ENCODE results near the gene CAMTA1.

The CAMTA1 gene

DNA sequence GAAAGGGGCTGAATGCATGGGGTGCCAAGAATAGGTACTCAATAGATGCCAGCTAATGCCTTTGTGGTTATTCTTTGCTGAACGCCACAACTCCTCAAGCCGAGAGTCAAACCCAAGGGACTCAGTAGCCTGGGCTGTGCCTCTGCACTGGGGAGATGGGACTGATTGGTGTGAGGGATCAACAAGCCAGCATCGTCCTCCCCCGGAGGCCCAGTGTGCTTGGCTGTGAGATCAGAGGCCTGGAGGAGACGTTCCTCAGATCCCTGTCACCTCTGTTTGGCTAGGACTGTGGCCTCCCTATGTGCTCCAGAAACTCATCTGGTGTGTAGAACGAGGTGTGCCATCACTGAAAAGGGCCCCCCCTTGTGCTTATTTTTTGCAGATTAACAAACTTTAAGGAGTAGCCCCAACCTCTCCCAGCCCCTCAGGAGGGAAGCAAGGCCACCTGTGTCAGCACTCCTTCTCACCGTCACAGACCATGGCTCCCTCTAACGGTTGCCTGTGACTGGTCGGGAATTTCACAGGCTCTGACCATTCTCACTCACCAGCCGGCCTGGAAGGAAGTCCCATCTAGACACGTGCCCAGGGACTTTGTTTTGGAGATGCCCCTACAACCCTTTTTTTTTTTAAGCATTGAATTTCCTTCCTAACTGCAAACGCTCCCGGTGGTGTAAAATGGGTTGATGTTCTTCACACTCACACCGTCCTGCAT, 791.8 kb downstream of the CAMTA1 start:
- Histone ChIP-seq H3K4me1 (ENCODE audit: control insufficient read depth, insufficient read depth, low read length) (no peaks in the 10 kb centered on the region; the same call in 1 of the 2 replicates), H3K9me3 (ENCODE audit: control insufficient read depth, insufficient read depth, low read depth, low read length) (no peaks in the 10 kb centered on the region), H3K9ac (ENCODE audit: low read length) (no peak overlapping the region), H3K27ac (ENCODE audit: low read depth, low read length) (no peak overlapping the region), H3K36me3 (ENCODE audit: control insufficient read depth, insufficient read depth, low read length) (no peaks in the 10 kb centered on the region), H3K4me3 (ENCODE audit: low read depth, low read length) (no peak overlapping the region), H3K27me3 (ENCODE audit: control insufficient read depth, insufficient read depth, low read length) (no peaks in the 10 kb centered on the region)

DNA sequence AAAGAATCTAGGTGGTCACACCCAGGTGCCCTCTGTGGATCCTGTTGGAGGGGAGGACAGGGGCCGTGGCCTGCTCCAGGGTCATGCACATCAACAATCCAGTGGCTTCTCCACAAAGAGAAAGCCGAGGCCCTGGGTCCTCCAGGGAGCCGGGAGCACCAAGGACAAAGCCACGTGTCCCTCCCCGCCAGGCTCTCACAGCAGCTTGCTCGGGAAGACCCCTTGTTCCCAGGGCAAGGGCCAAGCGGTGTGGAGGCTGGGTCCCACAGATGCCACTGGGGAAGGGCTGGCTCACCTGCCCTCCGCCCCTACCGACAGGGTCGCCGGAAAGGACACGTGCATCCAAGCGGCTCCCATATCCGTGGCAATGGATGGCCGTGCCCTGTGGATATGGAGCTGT, 793.0 kb downstream of the CAMTA1 start:
- Histone ChIP-seq H3K9ac (ENCODE audit: low read length) (no peak overlapping the region), H3K27ac (ENCODE audit: low read depth, low read length) (no peak overlapping the region), H3K27me3 (ENCODE audit: control insufficient read depth, insufficient read depth, low read length) (no peaks in the 10 kb centered on the region), H3K4me3 (ENCODE audit: low read depth, low read length) (no peak overlapping the region), H3K36me3 (ENCODE audit: control insufficient read depth, insufficient read depth, low read length) (no peaks in the 10 kb centered on the region), H3K4me1 (ENCODE audit: control insufficient read depth, insufficient read depth, low read length) (no peaks in the 10 kb centered on the region; the same call in 1 of the 2 replicates), H3K9me3 (ENCODE audit: control insufficient read depth, insufficient read depth, low read depth, low read length) (no peaks in the 10 kb centered on the region)

DNA sequence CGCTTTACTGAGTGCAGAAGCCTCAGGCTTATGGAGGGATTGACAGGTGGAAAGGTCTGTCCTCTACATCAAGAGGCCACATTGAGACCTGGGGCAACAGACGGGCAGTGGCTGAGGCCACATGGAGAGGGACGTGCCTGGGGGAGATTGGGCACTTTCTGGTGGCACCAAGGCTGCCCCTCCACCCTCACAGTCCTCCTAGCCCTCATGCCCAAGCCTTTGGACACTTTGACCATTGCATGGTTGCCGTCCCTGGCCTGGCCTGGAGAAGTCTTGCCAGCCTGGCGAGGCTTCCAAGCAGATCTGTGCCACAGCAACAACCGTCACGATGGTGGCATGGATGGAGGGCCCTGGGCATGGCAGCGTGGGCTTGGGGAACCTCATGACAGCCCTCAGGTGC, 793.8 kb downstream of the CAMTA1 start:
- H3K4me1 ChIP-seq (ENCODE audit: control insufficient read depth, insufficient read depth, low read length), result peaks cover 3% of the 10 kb centered on the region; the same call in 1 of the 2 replicates

DNA sequence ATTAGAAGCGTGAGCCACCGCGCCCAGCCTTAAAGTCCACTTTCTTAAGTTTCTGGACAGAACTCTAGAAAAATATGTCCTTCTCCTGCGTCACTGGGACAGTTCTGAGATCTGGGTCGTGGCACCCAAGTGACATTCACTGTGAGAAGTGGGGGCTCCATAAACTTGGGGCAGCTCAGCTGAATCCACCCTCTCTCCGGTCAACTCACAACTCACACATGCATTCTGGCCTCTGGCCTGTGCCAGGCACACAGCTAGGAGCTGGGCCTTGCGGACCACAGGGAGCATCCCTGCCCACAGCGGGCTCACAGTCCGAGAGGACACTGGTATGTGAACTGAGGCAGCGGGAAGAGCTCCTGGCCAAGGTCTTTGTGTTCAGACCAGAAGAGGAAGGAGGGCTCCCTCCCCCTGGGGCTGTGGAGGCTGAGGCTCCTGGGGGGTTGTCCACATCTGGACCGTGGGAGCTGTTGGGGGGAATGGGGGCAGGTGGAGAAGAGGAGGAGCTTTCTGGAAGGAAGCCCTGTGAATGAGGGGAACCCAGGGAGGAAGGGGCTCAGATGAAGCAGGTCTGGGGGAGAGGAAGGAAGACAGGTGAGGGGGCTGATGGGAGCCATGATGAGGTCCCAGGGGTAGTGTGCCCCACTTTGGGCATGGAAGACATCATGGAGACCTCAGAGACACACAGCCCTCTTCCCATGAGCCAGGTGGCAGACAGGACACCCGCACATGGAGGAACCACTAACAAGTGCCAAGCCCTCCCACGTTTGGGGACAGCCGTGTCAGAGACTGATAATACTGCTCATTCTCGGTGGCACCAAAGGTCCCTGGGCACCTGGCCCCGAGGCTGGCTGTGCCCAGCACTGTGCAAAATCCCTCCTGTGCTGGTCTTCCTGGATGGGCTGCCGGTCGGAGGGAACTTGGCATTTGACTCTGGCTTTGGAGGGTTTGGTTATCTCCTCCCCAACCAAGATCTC, 794.9 kb downstream of the CAMTA1 start:
- Histone ChIP-seq H3K9me3 (ENCODE audit: control insufficient read depth, insufficient read depth, low read depth, low read length) (no peaks in the 10 kb centered on the region), H3K36me3 (ENCODE audit: control insufficient read depth, insufficient read depth, low read length) (no peaks in the 10 kb centered on the region), H3K9ac (ENCODE audit: low read length) (no peak overlapping the region), H3K4me1 (ENCODE audit: control insufficient read depth, insufficient read depth, low read length) (peaks cover 3% of the 10 kb centered on the region; the same call in 1 of the 2 replicates), H3K27ac (ENCODE audit: low read depth, low read length) (no peak overlapping the region), H3K4me3 (ENCODE audit: low read depth, low read length) (no peak overlapping the region), H3K27me3 (ENCODE audit: control insufficient read depth, insufficient read depth, low read length) (no peaks in the 10 kb centered on the region)

More for the DNA sequence above, 793.8 kb downstream of the CAMTA1 start:
- no peak overlapping the region for H3K9ac ChIP-seq (ENCODE audit: low read length)
- H3K4me3 ChIP-seq (ENCODE audit: low read depth, low read length), result no peak overlapping the region
- no peaks in the 10 kb centered on the region for H3K27me3 ChIP-seq (ENCODE audit: control insufficient read depth, insufficient read depth, low read length)
- no peaks in the 10 kb centered on the region for H3K36me3 ChIP-seq (ENCODE audit: control insufficient read depth, insufficient read depth, low read length)
- H3K9me3 ChIP-seq (ENCODE audit: control insufficient read depth, insufficient read depth, low read depth, low read length), result no peaks in the 10 kb centered on the region
- no peak overlapping the region for H3K27ac ChIP-seq (ENCODE audit: low read depth, low read length)

DNA sequence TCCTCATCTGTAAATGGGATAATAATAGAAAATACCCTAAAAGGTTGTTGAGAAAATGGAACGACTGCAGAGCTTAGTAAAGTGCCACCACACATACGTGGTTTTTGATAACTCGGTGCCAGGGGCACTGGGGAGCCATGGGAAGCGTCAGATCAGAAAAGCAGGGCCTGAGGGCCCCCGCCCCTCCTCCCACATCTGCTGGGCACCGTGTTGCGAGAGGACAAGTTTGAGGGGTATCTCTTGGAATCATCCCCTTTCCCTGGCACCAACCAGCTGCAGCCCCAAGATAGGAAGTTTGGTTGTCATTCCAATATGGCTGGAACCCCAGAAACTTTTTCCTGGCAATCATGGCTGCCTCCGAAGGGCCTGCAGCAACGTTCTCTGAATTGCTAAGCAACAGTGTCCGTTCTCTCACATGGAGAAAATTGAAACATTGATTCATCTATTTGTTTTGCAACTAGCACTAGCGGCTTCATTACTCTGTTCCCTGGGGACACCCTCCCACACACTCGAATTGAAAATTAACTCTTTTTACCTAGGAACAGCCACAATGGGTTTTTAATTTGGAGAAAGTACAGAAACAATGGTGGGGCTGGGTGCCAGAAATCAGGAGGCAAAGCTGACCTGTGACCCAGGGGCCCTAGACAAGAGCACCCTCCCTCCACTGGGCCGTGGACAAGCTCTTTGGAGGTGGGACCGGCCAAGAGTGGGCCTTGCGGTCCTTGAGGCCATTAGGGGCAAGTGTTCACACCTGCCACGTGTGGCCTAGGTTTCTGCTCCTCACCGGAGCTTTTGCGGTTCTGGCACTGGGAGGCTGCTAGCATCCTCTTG, 795.9 kb downstream of the CAMTA1 start:
- peaks cover 7% of the 10 kb centered on the region; the same call in 1 of the 2 replicates for H3K4me1 ChIP-seq (ENCODE audit: control insufficient read depth, insufficient read depth, low read length)
- H3K36me3 ChIP-seq (ENCODE audit: control insufficient read depth, insufficient read depth, low read length), result no peaks in the 10 kb centered on the region
- no peaks in the 10 kb centered on the region for H3K27me3 ChIP-seq (ENCODE audit: control insufficient read depth, insufficient read depth, low read length)
- H3K9me3 ChIP-seq (ENCODE audit: control insufficient read depth, insufficient read depth, low read depth, low read length), result no peaks in the 10 kb centered on the region
- no peak overlapping the region for H3K4me3 ChIP-seq (ENCODE audit: low read depth, low read length)
- no peak overlapping the region for H3K9ac ChIP-seq (ENCODE audit: low read length)
- H3K27ac ChIP-seq (ENCODE audit: low read depth, low read length), result no peak overlapping the region

DNA sequence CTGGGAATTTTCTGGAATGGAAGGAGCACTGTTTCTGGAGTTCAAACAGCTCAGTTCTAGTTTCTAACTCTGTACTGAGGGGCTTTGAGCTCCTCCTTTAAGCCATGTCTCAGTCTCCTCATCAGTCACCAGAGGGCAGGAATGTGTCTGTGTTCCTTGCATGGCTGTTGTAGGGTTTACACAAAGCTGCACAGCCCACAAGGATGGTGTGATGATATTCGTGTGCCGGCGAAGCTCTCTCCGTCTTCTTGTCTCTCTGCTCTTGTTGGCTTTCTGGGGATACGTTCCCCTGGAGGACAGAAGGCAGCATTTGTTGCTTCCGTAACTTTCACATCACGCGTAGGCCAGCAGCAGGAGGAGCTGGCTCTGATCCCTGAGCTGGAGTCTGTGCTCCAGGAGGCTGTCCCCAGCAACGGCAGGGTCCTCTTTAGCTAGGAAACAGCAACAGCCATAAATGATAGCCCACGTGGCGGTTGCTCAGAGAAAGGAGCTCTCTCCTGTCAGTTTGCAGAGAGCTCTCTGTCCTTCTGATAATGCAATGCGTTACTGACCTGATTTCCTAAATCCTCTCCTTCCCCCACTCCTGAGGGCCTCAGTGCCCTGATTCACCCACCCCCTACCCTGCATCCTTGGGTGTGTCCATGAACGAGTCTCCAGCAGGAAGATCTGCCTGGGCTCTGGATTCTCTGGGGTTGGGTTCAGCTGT, 796.7 kb downstream of the CAMTA1 start:
- Histone ChIP-seq H3K27ac (ENCODE audit: low read depth, low read length) (no peak overlapping the region), H3K4me3 (ENCODE audit: low read depth, low read length) (no peak overlapping the region), H3K27me3 (ENCODE audit: control insufficient read depth, insufficient read depth, low read length) (no peaks in the 10 kb centered on the region), H3K9ac (ENCODE audit: low read length) (no peak overlapping the region), H3K9me3 (ENCODE audit: control insufficient read depth, insufficient read depth, low read depth, low read length) (no peaks in the 10 kb centered on the region), H3K36me3 (ENCODE audit: control insufficient read depth, insufficient read depth, low read length) (no peaks in the 10 kb centered on the region), H3K4me1 (ENCODE audit: control insufficient read depth, insufficient read depth, low read length) (peaks cover 13% of the 10 kb centered on the region; the same call in 1 of the 2 replicates)

DNA sequence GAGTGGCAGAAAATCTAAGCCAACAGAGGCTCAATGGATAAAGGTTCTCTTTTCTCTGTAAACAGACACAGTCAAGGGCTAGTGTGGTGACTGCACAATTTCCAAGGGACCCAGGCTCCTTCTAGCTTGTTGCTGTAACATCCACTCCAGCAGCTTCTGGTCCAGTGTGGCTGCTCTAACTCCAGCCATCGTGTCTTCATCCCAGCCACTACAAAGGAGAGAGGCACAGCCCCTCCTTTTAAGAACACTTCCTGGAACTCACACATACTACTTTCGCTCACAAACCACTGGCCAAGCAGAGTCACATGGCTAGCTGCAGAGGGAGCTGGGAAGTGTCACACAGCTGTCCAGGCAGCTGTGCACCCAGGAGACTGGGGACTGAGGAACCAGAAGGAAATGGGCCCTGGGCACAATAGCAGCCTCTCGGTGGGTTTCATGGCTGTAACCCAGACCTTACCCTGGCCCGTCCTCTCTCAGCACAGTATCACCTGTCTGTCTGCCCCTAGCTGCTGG, 797.3 kb downstream of the CAMTA1 start:
- H3K27me3 ChIP-seq (ENCODE audit: control insufficient read depth, insufficient read depth, low read length), result no peaks in the 10 kb centered on the region
- H3K36me3 ChIP-seq (ENCODE audit: control insufficient read depth, insufficient read depth, low read length), result no peaks in the 10 kb centered on the region
- no peak overlapping the region for H3K27ac ChIP-seq (ENCODE audit: low read depth, low read length)
- H3K9ac ChIP-seq (ENCODE audit: low read length), result no peak overlapping the region
- H3K4me3 ChIP-seq (ENCODE audit: low read depth, low read length), result no peak overlapping the region
- H3K9me3 ChIP-seq (ENCODE audit: control insufficient read depth, insufficient read depth, low read depth, low read length), result no peaks in the 10 kb centered on the region
- H3K4me1 ChIP-seq (ENCODE audit: control insufficient read depth, insufficient read depth, low read length), result peaks cover 13% of the 10 kb centered on the region; the same call in 1 of the 2 replicates

DNA sequence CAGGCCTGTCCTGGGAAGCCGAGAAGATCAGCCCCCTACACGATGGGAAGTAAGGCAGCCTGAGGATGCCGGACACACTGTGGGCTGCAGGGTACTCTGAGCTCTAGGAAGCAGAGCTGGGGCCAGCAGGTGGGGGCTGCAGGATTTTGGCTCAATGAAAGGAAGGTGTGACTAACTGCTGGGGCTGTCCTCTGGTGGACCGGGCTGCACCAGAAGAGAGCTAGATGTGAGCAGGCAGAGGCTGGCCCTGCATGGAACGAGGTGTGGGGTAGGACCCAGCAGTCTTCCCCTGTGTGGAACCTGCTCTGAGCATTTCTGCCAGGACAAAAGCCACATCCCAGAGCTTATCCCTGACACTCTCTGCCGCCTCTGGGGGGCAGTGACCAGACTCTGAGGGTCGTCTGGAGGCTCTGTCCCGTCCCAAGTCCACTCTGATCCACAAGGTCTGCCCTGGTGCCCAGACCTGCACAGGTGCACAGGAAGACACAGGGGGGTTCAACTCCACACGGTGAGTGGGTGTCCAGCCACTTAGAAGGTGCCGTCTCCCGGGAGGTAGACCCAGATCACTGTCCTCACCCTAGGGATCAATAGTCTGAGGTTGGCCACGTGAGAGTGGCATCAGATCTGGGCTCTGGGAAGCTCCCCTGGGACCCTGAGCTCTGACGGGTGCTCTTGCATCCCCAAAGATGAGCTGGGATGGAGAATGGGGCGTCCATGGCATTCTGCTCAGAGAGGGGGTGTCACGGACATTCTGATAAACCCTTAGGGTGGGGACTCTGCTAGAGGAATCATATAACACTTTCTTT, 798.2 kb downstream of the CAMTA1 start:
- Histone ChIP-seq H3K9me3 (ENCODE audit: control insufficient read depth, insufficient read depth, low read depth, low read length) (no peaks in the 10 kb centered on the region), H3K4me1 (ENCODE audit: control insufficient read depth, insufficient read depth, low read length) (peaks cover 16% of the 10 kb centered on the region; the same call in 1 of the 2 replicates), H3K4me3 (ENCODE audit: low read depth, low read length) (no peak overlapping the region), H3K9ac (ENCODE audit: low read length) (no peak overlapping the region), H3K27me3 (ENCODE audit: control insufficient read depth, insufficient read depth, low read length) (no peaks in the 10 kb centered on the region), H3K36me3 (ENCODE audit: control insufficient read depth, insufficient read depth, low read length) (no peaks in the 10 kb centered on the region), H3K27ac (ENCODE audit: low read depth, low read length) (no peak overlapping the region)

DNA sequence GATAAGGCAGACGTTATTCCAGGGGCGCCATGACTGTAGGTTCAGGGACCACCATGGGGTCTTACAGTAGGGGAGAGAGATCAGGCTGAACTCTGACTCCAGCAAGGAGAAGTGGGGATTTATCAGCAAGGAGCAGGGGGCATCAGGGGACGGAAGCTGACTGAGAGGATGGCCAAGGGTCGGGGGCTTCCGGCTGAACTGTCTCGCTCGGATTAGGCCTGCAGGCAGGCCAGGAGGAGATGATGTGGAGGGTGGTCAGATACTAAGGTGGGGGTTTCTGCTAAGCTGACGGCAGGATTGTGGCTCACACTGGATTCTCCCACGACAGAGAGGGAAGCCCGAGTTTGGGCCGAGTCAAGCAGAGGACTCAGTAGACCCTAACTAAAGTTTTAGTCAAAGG, 798.9 kb downstream of the CAMTA1 start:
- peaks cover 19% of the 10 kb centered on the region; the same call in 1 of the 2 replicates for H3K4me1 ChIP-seq (ENCODE audit: control insufficient read depth, insufficient read depth, low read length)
- H3K36me3 ChIP-seq (ENCODE audit: control insufficient read depth, insufficient read depth, low read length), result no peaks in the 10 kb centered on the region
- H3K27me3 ChIP-seq (ENCODE audit: control insufficient read depth, insufficient read depth, low read length), result no peaks in the 10 kb centered on the region
- no peak overlapping the region for H3K27ac ChIP-seq (ENCODE audit: low read depth, low read length)
- no peak overlapping the region for H3K9ac ChIP-seq (ENCODE audit: low read length)
- no peaks in the 10 kb centered on the region for H3K9me3 ChIP-seq (ENCODE audit: control insufficient read depth, insufficient read depth, low read depth, low read length)
- H3K4me3 ChIP-seq (ENCODE audit: low read depth, low read length), result no peak overlapping the region
